ENCODE data around the gene LANCL1. TPM values are rescaled to one million over a fixed set of nuclear protein-coding genes. Genes with fewer than 3 reads are reported as not detected.
"Not testable (repeated sequence)": the region's sequence is repeated elsewhere in the genome, so short reads cannot be mapped to it uniquely, and the experiment has no call there.

The LANCL1 gene
- total RNA-seq, 2 donors from 2014 or later: 36.8 to 42.0 TPM

GRCh38 chr2:210461401-210461800 is 15.2 kb downstream of the LANCL1 start:
- intact Hi-C loops (cut with DNase I): loop anchor here in 1 of 2 donors (5.0 kb wide), 1 partner anchor 1284 kb away; no protein-coding TSS in a partner anchor
- no peak for DNase-seq (ENCODE audit: low spot score)

- no peak for DNase-seq (ENCODE audit: low spot score)
- intact Hi-C loops (cut with DNase I): loop anchor here in 1 of 2 donors (5.0 kb wide), 1 partner anchor 1283 kb away; no protein-coding TSS in a partner anchor
These were observed 16.0 kb downstream of the LANCL1 start for GRCh38 chr2:210460322-210461227.

GRCh38 chr2:210459880-210460279 is 16.7 kb downstream of the LANCL1 start:
- intact Hi-C loops (cut with DNase I): loop anchor here in 1 of 2 donors (5.0 kb wide), 1 partner anchor 1283 kb away; no protein-coding TSS in a partner anchor
- DNase-seq (ENCODE audit: low spot score): no peak

GRCh38 chr2:210459407-210459806 is 17.2 kb downstream of the LANCL1 start:
- DNase-seq (ENCODE audit: low spot score): no peak
- intact Hi-C loops (cut with DNase I): no loop called here

- no peak for DNase-seq (ENCODE audit: low spot score)
- intact Hi-C loops (cut with DNase I): no loop called here
These were observed 18.2 kb downstream of the LANCL1 start for GRCh38 chr2:210458395-210458794.

GRCh38 chr2:210456571-210456970 is 20.0 kb downstream of the LANCL1 start:
- no peak for DNase-seq (ENCODE audit: low spot score)
- intact Hi-C loops (cut with DNase I): no loop called here

- DNase-seq (ENCODE audit: low spot score): no peak
- intact Hi-C loops (cut with DNase I): no loop called here
These were observed 22.2 kb downstream of the LANCL1 start for GRCh38 chr2:210454336-210454735.

GRCh38 chr2:210452194-210452593 is 24.4 kb downstream of the LANCL1 start:
- no peak for DNase-seq (ENCODE audit: low spot score)
- intact Hi-C loops (cut with DNase I): no loop called here

GRCh38 chr2:210450942-210451341 is 25.6 kb downstream of the LANCL1 start:
- intact Hi-C loops (cut with DNase I); DNase-seq (ENCODE audit: low spot score): not testable (repeated sequence)

GRCh38 chr2:210445732-210446131 is 30.8 kb downstream of the LANCL1 start:
- DNase-seq (ENCODE audit: low spot score): no peak

GRCh38 chr2:210445116-210445707 is 31.3 kb downstream of the LANCL1 start:
- DNase-seq (ENCODE audit: low spot score): no peak
- intact Hi-C loops (cut with DNase I): no loop called here

More at GRCh38 chr2:210445732-210446131, 30.8 kb downstream of the LANCL1 start:
- intact Hi-C loops (cut with DNase I): no loop called here

GRCh38 chr2:210443527-210443926 is 33.0 kb downstream of the LANCL1 start:
- intact Hi-C loops (cut with DNase I): no loop called here
- DNase-seq (ENCODE audit: low spot score): no peak

GRCh38 chr2:210442878-210443277 is 33.7 kb downstream of the LANCL1 start:
- no peak for DNase-seq (ENCODE audit: low spot score)
- intact Hi-C loops (cut with DNase I): no loop called here

- intact Hi-C loops (cut with DNase I): no loop called here
- no peak for DNase-seq (ENCODE audit: low spot score)
These were observed 34.1 kb downstream of the LANCL1 start for GRCh38 chr2:210442457-210442856.

- intact Hi-C loops (cut with DNase I): no loop called here
- no peak for DNase-seq (ENCODE audit: low spot score)
These were observed 36.4 kb downstream of the LANCL1 start for GRCh38 chr2:210440206-210440605.

GRCh38 chr2:210435439-210435838 is 41.1 kb downstream of the LANCL1 start:
- intact Hi-C loops (cut with DNase I): no loop called here
- DNase-seq (ENCODE audit: low spot score): no peak

GRCh38 chr2:210432633-210433032 is 43.9 kb downstream of the LANCL1 start:
- intact Hi-C loops (cut with DNase I): no loop called here
- no peak for DNase-seq (ENCODE audit: low spot score)

- DNase-seq (ENCODE audit: low spot score): no peak
- intact Hi-C loops (cut with DNase I): no loop called here
These were observed 47.0 kb downstream of the LANCL1 start for GRCh38 chr2:210429403-210430137.

- no peak for DNase-seq (ENCODE audit: low spot score)
- intact Hi-C loops (cut with DNase I): no loop called here
These were observed 48.0 kb downstream of the LANCL1 start for GRCh38 chr2:210428393-210429179.
